VCaP (cell line): ENCODE results near the gene KIF27.
A peak's percentile ranks its signal among the peaks of the same experiment; 100 is the strongest.
"Not testable (repeated sequence)": the region's sequence is repeated elsewhere in the genome, so short reads cannot be mapped to it uniquely, and the experiment has no call there.

Experiments used
- H3K27ac ChIP-seq: fragments of 450-650 bp; 2 replicates; pipeline ENCODE4 v1.5.1; 2017
- TF ChIP-seq, protein P1 (sequence below): fragments of 450-650 bp; conservative IDR thresholded peaks from 2 replicates; pipeline ENCODE4 v1.5.1; 2017; ENCODE audit warnings: mild to moderate bottlenecking, moderate library complexity

The KIF27 gene

DNA sequence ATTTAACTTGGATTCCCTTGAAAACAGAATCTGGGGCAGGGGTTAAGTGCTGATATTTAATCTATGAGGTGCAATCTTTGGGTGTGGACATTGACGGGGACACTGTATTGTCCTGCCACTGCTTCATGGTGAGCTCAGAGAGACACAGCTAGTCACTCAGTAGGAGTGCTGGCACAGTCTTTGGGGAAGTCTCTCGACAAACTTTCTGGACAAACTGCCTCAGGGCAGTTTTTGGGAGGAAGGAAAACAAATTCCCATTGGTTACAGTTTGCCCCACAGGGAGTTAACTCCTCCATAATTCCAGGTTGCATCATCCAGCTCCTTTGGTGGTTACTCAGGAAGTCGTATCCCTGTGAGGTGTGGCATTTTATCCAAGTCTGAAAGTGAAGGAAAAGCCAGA lies 40.9 kb upstream of the KIF27 start:
- TF ChIP-seq, protein P1, sequence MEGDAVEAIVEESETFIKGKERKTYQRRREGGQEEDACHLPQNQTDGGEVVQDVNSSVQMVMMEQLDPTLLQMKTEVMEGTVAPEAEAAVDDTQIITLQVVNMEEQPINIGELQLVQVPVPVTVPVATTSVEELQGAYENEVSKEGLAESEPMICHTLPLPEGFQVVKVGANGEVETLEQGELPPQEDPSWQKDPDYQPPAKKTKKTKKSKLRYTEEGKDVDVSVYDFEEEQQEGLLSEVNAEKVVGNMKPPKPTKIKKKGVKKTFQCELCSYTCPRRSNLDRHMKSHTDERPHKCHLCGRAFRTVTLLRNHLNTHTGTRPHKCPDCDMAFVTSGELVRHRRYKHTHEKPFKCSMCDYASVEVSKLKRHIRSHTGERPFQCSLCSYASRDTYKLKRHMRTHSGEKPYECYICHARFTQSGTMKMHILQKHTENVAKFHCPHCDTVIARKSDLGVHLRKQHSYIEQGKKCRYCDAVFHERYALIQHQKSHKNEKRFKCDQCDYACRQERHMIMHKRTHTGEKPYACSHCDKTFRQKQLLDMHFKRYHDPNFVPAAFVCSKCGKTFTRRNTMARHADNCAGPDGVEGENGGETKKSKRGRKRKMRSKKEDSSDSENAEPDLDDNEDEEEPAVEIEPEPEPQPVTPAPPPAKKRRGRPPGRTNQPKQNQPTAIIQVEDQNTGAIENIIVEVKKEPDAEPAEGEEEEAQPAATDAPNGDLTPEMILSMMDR: no peak
- H3K27ac ChIP-seq: no peak overlapping the region

DNA sequence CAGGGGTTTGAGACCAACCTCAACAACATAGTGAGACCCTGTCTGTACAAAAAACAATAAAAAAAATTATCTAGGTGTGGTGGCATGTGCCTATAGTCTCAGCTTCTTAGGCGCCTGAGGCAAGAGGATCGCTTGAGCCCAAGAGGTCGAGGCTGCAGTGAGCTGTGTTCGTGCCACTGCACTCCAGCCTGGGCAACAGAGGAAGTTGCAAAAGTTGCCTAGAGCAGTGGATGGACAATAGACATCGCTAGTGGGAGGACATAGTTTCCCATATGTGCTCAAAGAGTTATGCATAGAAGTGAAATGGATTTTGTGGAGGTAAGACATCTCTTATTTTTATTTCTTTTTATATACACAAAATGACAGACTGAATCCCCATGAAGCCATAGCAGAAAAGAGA lies 39.8 kb upstream of the KIF27 start:
- H3K27ac ChIP-seq: no peak overlapping the region
- TF ChIP-seq, protein P1: no peak

DNA sequence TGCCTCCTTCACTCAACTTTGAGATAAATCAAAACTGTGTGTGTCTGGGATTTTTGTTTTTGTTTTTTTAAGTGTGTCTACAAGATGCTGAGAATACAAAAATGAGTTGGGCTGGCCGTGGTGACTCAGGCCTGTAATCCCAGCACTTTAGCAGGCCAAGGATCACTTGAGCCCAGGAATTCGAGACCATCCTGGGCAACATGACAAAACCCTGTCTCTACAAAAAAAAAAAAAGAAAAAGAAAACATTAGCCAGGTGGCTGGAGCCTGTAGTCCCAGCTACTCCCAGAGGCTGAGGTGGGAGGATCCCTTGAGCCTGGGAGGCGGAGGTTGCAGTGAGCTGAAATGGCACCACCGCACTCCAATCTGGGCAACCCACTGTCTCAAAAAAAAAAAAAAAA lies 37.8 kb upstream of the KIF27 start:
- H3K27ac ChIP-seq: no peak overlapping the region
- TF ChIP-seq, protein P1: no peak

DNA sequence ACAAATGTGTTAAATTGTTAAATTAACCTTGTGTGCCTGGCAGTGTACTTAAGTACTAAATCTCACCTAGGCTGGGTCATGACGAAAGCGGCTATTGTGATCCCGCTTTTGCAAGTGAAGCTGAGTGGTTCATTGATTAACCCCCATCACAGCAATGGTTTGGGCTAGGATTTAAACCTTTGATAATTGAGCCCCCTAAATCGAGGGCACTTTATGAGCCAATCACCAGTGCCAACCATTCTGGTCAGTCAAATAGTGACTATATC lies 35.9 kb upstream of the KIF27 start:
- TF ChIP-seq, protein P1: no peak
- peak overlapping the region; percentile 81 for H3K27ac ChIP-seq

DNA sequence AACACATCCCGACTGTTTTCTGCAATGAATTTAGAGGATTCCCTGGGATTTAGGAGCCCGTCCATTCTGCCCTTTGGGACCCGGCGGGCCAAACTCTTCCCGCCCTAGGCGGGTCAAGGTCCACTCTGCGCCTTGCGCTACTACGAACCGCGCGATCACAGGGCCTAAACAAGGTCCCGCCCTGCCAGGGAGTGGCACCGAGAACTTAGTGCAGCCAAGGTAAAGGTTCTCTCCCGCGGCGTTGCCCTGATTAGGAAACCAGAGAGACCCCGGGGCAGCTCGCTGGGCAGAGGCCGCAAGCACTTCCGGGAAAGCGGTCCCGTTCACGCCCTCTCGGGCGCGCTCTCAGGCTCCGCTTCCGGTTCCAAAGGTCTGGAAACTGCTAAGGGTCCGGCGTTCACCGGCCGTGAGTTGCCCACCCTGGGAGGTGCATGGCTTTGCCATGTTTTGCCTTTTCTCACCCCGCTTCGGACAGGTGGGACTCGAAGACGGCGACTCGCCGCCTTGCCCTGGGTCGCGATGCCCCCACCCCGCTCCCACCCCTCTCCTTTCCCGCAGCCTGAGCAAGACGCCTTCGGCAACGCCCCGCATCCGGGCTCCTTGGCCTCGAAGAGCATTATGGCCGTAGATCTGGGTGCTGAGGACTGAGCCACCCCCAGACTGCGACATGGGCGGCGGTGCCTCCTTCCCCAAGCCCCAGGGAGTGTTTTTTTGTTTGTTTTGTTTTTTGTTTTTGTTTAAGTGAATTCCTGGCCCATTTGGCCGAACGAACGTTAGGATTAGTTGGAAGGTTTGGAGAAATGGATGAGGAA lies 35.4 kb upstream of the KIF27 start:
- TF ChIP-seq, protein P1: no peak
- H3K27ac ChIP-seq: peak overlapping the region; percentile 81

DNA sequence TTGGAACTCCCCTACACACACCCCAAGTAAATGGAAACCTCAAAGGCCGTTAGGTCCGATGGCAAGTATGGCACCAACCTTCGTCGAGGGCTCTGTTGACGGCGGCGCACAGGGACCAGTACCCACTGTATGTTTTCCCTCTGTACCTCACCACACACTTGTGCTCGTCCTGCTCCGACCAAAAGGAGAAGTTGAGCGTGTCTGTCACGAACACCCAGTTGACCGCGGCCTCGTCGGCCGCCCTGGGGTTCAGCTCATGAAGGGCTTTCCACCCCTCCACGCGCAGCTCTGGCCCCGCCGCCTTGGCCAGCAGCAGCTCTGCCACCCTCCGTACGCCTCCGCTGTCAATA lies 34.8 kb upstream of the KIF27 start:
- TF ChIP-seq, protein P1: no peak
- H3K27ac ChIP-seq: peak overlapping the region; percentile 81

DNA sequence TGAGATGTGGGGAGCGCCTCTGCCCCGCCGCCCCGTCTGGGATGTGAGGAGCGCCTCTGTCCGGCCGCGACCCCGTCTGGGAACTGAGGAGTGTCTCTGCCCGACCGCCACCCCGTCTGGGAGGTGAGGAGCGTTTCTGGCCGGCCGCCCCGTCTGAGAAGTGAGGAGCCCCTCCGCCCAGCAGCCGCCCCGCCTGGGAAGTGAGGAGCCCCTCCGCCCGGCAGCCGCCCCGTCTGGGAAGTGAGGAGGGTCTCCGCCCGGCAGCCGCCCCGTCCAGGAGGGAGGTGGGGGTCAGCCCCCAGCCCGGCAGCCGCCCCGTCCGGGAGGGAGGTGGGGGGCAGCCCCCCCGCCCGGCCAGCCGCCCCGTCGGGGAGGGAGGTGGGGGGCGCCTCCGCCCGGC lies 26.9 kb upstream of the KIF27 start:
- not testable (repeated sequence) for H3K27ac ChIP-seq

DNA sequence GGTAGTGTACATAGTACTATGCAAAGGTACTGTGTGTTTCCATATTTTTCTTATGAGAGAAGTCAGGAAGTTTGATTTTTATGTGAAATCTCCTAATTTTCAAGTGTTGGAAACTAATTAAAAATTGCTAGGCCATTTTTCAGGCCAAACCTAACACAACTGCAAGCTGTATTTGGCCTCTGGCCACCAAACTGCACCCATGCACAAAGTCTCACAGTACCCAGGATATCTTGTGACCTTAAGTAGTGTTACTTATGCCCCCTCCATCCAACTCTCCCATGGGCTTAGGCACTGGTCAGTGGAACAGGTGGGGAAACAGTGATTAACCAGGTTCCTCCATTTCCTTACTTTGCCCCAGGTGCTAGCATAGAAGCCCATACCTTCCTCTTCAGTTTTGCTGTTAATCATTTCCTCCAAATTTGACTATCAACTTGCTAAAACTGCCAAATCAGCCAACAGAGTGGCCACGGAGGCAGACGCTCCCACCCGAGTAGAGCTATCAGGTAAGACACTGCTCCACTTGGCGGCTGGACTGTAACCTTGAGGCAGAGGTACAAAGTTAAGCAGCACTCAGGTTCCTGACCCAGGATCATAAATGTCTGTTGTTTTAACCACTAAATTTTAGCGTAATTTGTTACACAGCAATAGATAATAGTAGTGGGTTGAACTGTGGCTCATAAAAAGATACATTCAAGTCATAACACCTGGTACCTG lies 19.5 kb upstream of the KIF27 start:
- no peak overlapping the region for H3K27ac ChIP-seq
- TF ChIP-seq, protein P1: no peak
